GM12878 (cell line): ENCODE data around the gene TCF7. TPM values are rescaled to one million over a fixed set of nuclear protein-coding genes. Genes with fewer than 3 reads are reported as not detected.
A peak's percentile ranks its signal among the peaks of the same experiment; 100 is the strongest.

Experiments used
- ATAC-seq: fragments of 200-7000 bp; cut with Tn5 transposase; 3 replicates; pipeline ENCODE4 v1.9.1; 2020; ENCODE audit warnings: mild to moderate bottlenecking, moderate library complexity
- BruUV-seq: library from RNA; stranded (reverse); fragments of 400-500 nt; replicated peaks from 2 replicates; lab custom pipeline; 2021; lab: Mats Ljungman, UMichigan
- CTCF ChIA-PET: fragments of 300-600 bp; sonication (Branson Sonifier 250); formaldehyde crosslinking; extraction: SDS; loops from one replicate; lab custom pipeline; 2021; ENCODE audit warnings: inconsistent platforms; lab: Yijun Ruan, JAX
- POLR2A ChIA-PET: fragments of 350-600 bp; formaldehyde crosslinking; extraction: SDS; loops from one replicate; lab custom pipeline; 2021; ENCODE audit warnings: inconsistent platforms; lab: Charles Lee
- RAD21 ChIA-PET: fragments of 300-600 bp; sonication (Branson Sonifier 250); formaldehyde crosslinking; loops from one replicate; lab custom pipeline; 2023; ENCODE audit warnings: antibody characterized with exemption; ENCODE audit not compliant: unreplicated experiment; lab: Charles Lee
- SMC1A ChIA-PET: fragments of 300-600 bp; sonication (Branson Sonifier 250); formaldehyde crosslinking; loops from one replicate; lab custom pipeline; 2023; ENCODE audit not compliant: unreplicated experiment, uncharacterized antibody; lab: Charles Lee
- DNase-seq: peaks from one replicate; pipeline ENCODE4 v3.0.0-alpha.2; 2011; ENCODE audit warnings: low read depth, low spot score
- FAIRE-seq: peaks from 3 replicates; lab custom pipeline; 2011; peaks lifted over from hg19 to GRCh38; lab: Jason Lieb, UNC
- H2AFZ ChIP-seq: 2 replicates; pipeline ENCODE4 v1.6.0; 2011; ENCODE audit warnings: low read depth, low read length, control low read depth; ENCODE audit not compliant: control insufficient read depth
- H3K27ac ChIP-seq: 2 replicates; pipeline ENCODE4 v1.5.1; 2011; ENCODE audit warnings: control low read depth; ENCODE audit not compliant: control insufficient read depth, insufficient read depth
- H3K27me3 ChIP-seq, 2 experiments: replicated peaks in 1 of 2; 2 replicates each; pipeline versions ENCODE4 v1.6.0 to v1.6.1; 2011; ENCODE audit warnings: low read length in 1 of 2; ENCODE audit not compliant: control insufficient read depth in 2 of 2, insufficient read depth in 2 of 2
- H3K36me3 ChIP-seq, 2 experiments: 2 replicates each; pipeline ENCODE4 v1.5.1; 2011; ENCODE audit warnings: low read length in 1 of 2; ENCODE audit not compliant: control insufficient read depth in 2 of 2, insufficient read depth in 2 of 2
- H3K4me1 ChIP-seq: 2 replicates; pipeline ENCODE4 v1.6.1; 2011; ENCODE audit warnings: mild to moderate bottlenecking, low read length, moderate library complexity, mixed read lengths; ENCODE audit not compliant: control insufficient read depth, insufficient read depth
- H3K4me2 ChIP-seq: 2 replicates; pipeline ENCODE4 v1.6.0; 2011; ENCODE audit warnings: control low read depth; ENCODE audit not compliant: control insufficient read depth, insufficient read depth
- H3K4me3 ChIP-seq: fragments of 200-600 bp; sonication (generic); 2 replicates; pipeline ENCODE4 v1.5.1; 2016
- H3K79me2 ChIP-seq: 2 replicates; pipeline ENCODE4 v1.6.0; 2011; ENCODE audit warnings: low read length; ENCODE audit not compliant: control insufficient read depth, insufficient read depth
- H3K9ac ChIP-seq: 2 replicates; pipeline ENCODE4 v1.8.0; 2011; ENCODE audit warnings: low read length, control low read depth, mixed read lengths; ENCODE audit not compliant: control insufficient read depth, insufficient read depth
- H3K9me3 ChIP-seq: replicated peaks from 3 replicates; pipeline ENCODE4 v1.5.1; 2011; ENCODE audit warnings: mild to moderate bottlenecking, low read length; ENCODE audit not compliant: control insufficient read depth, insufficient read depth
- H4K20me1 ChIP-seq: 2 replicates; pipeline ENCODE4 v1.6.0; 2011; ENCODE audit not compliant: control insufficient read depth, insufficient read depth
- FOXK2 ChIP-seq: fragments of 450-650 bp; IDR thresholded peaks from 2 replicates; pipeline ENCODE4 v1.6.1; 2017; ENCODE audit warnings: mild to moderate bottlenecking, moderate library complexity
- MLLT1 ChIP-seq: fragments of 450-650 bp; IDR thresholded peaks from 2 replicates; pipeline ENCODE4 v1.6.1; 2016; ENCODE audit warnings: mild to moderate bottlenecking
- PML ChIP-seq: IDR thresholded peaks from 2 replicates; pipeline ENCODE4 v1.6.1; 2012; ENCODE audit warnings: low read length, inconsistent platforms
- ZBTB40 ChIP-seq: fragments of 450-650 bp; IDR thresholded peaks from 2 replicates; pipeline ENCODE4 v1.6.1; 2016; ENCODE audit warnings: mild to moderate bottlenecking, moderate library complexity, borderline replicate concordance
- ZSCAN29 ChIP-seq: fragments of 450-650 bp; IDR thresholded peaks from 2 replicates; pipeline ENCODE4 v1.6.1; 2017; ENCODE audit warnings: mild to moderate bottlenecking, moderate library complexity
- WGBS: methylation state at CpG from one replicate; pipeline ENCODE4 v1.1.6; 2016; ENCODE audit warnings: low lambda C conversion rate; ENCODE audit not compliant: insufficient replicate concordance, insufficient coverage; ENCODE audit errors: missing lambda C conversion rate; 5-methylcytosine and 5-hydroxymethylcytosine counted together
- in situ Hi-C: fragments of 300-500 bp; cut with MboI; formaldehyde crosslinking; loops from 9 replicates; pipeline ENCODE4 v1.14.3; 2018; ENCODE audit warnings: mixed read lengths
- intact Hi-C: fragments of 100-400 bp; cut with micrococcal nuclease; formaldehyde crosslinking; loops from one replicate; pipeline ENCODE4 v1.14.2; 2022; ENCODE audit not compliant: unreplicated experiment
- polyA plus RNA-seq, 11 experiments: library from polyadenylated mRNA; depleted of rRNA in 4 of 11; unstranded in 6 of 11; stranded (reverse) in 5 of 11; fragments of >200 nt; fragmentation: Nextera tagmentation in 4 of 11; fragmentation: Illumina TruSeq in 1 of 11; extraction: Ambion mirVana in 4 of 11; extraction: Trizol in 1 of 11; gene quantifications; 1 replicate in 1 of 11; 2 replicates in 10 of 11; pipeline versions ENCODE4 v1.2.1 to v1.2.3, GENCODE V29; 2011 to 2016; ENCODE audit warnings: inconsistent platforms in 2 of 11, missing spikeins in 2 of 11, low read depth in 1 of 11
- total RNA-seq, 4 experiments: library from RNA; depleted of rRNA in 3 of 4; stranded (reverse); fragments of >200 nt in 3 of 4; fragmentation: Illumina TruSeq in 1 of 4; extraction: Trizol in 1 of 4; gene quantifications; 2 replicates each; pipeline versions ENCODE4 v1.2.1 to v1.2.3, GENCODE V29; 2013 to 2021

The TCF7 gene
- total and polyA plus RNA-seq, 10 of the 15 experiments (the other 5 are each of a cell fraction or from before 2014, with no cell fraction given) = 10.0 to 60.2 (median 23.6) TPM

- TF ChIP-seq ZBTB40 (no peak), FOXK2 (no peak)
- TF ChIP-seq, all 136 proteins: peak for 0
These were observed 19.2 kb upstream of the TCF7 start (continued) for GRCh38 chr5:134095293-134095692.

- ChIA-PET POLR2A (interaction anchor here (1.0 to 11.2 kb wide), 2 partner anchors 22 to 31 kb away, joined by 3 to 81 read pairs; no protein-coding TSS in a partner anchor), CTCF (interaction anchor here (4.7 kb wide), 1 partner anchor 24 kb away, joined by 47 read pairs; no protein-coding TSS in a partner anchor), SMC1A (interaction anchor here (0.7 to 8.4 kb wide), 4 partner anchors 16 to 55 kb away, joined by 3 to 177 read pairs (median 3); no protein-coding TSS in a partner anchor), RAD21 (interaction anchor here (1.2 kb wide), 1 partner anchor 43 kb away, joined by 3 read pairs; no protein-coding TSS in a partner anchor)
- H3K9ac ChIP-seq = no peak overlapping the region
- no peaks in the 10 kb centered on the region for H3K36me3 ChIP-seq
- peaks cover 2% of the 10 kb centered on the region; the same call in 1 of the 2 replicates for H4K20me1 ChIP-seq
- TF ChIP-seq ZSCAN29 = no peak
- 0 out of 2 replicates have a peak, but pooled peaks have one; percentile 15 for TF ChIP-seq MLLT1
- TF ChIP-seq PML = no peak
- no peaks in the 10 kb centered on the region for H3K9me3 ChIP-seq
- H3K4me1 ChIP-seq = peaks cover 28% of the 10 kb centered on the region
- H3K27ac ChIP-seq = no peak overlapping the region
- BruUV-seq = no TSS peak
- FAIRE-seq (no peak), ATAC-seq (no peak), DNase-seq (no peak)
- intact Hi-C loops (no loop called here), in situ Hi-C loops (loop anchor here (5.0 kb wide), 1 partner anchor 54 kb away; no protein-coding TSS in a partner anchor)
- H3K27me3 ChIP-seq = no peaks in the 10 kb centered on the region
- no peak overlapping the region for H3K4me3 ChIP-seq
- peaks cover 2% of the 10 kb centered on the region; the same call in 1 of the 2 replicates for H3K79me2 ChIP-seq
- H3K4me2 ChIP-seq = no peak overlapping the region
- H2AFZ ChIP-seq = no peak overlapping the region
- 81% methylated on average over 15 of the region's 15 CpGs for WGBS
These were observed 18.4 kb upstream of the TCF7 start for GRCh38 chr5:134095887-134096589.
